Activated CD8-positive, alpha-beta memory T cell treated with anti-CD3 and anti-CD28 coated beads, Interleukin-2, amount 50 U/mL, for 24 hours (primary cell): ENCODE results near the gene CHMP5.
A peak's percentile ranks its signal among the peaks of the same experiment; 100 is the strongest.

Experiments
- DNase-seq: peaks from one replicate; pipeline ENCODE4 v3.0.0-alpha.2; 2020; ENCODE audit errors: extremely low read depth

The CHMP5 gene

DNA sequence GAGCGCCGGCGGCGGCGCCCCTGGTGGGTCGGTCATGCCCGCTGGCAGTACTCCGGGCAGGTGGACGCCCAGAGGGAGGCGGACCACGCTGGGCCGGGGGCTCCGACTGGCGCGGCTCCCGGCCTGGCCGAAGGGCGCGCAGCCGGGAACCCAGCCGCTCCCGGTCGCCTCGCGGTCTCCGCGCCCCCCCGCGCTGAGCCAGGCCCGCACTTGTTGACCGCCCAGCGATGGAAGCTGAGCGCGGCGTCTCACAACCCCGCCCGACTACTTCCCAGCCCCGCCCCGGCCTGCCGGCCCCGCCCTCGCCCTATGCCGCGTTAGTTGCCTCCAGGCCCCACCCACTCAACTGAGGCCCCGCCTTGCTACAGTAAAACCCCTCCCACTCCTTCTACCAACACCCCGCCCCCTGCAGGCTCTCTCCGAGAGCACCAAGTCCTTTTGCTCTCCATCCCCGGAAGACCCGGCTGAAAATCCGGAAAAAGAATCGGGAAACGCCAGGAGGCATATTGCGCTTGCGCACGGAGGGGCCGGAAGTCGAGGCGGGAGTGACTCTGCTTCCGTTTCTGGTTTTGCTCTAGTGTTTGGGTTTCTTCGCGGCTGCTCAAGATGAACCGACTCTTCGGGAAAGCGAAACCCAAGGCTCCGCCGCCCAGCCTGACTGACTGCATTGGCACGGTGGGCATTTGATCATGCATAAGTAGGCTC is at the start of gene CHMP5, which contains the start of gene BAG1:
Gene CHMP5, plus strand, starts transcription at position 577 of the 705 bp plus-strand sequence. Its CDS starts 30 bp downstream, at position 607.
Gene BAG1, minus strand, starts transcription at position 236 of the 705 bp plus-strand sequence.
- DNase-seq: peak; percentile 100

DNA sequence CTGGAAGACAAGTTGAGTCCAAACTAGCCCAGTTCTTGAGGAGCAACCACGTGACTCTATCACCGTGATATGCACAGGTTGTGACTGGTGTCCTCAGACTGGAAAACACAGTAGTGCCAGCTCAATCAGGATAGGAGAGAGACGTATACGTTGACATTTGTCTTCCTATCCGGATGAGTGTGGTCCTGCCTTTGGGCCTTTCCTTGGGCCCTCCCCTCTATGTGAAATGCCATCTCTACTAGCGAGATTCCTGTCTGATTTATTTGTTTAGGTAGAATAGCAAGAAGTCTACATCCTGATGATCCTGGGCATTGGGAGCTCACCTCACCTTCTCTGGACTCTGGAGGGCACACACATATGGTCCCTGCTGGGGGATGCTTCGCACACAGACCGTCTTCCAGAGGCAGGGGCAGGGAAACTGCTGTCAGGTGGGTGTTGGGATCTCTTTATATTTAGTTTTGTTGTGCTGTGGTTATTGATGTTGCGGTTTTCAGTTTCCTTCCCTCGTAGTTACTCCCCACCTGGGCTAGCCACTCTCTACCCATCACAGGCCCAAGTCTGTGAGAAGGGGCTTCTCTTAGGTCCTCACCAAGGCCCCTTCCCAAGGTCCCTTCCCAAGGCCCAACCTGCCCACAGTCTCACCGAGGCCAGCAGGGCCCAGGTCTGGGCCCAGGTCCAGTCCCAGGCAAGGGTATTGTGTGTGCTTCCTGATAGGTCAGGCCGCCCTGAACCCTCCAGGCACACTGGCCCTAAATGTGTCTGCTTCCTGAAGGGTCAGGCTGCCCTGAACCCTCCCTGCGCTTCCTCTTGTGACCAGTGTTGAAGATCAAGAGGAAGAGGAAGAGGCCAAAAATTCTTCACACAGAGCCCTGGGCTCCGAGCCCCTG is 43.9 kb upstream of the CHMP5 start:
- no peak for DNase-seq

DNA sequence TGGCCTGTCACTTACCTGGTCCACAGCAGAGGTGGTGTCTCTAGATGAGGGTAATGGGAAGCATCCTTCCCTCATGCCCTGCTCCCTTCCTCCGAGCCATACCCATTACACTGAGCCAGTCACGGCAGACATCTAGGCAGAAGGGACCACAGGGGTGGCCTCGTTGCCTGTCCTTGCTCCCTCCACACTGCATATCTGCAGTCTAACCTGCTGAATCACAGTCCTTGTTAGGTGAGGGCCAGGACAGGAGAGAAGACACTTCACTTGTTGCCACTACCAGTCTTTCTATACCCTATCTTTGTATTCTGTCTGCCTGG is 43.3 kb upstream of the CHMP5 start:
- DNase-seq: no peak

DNA sequence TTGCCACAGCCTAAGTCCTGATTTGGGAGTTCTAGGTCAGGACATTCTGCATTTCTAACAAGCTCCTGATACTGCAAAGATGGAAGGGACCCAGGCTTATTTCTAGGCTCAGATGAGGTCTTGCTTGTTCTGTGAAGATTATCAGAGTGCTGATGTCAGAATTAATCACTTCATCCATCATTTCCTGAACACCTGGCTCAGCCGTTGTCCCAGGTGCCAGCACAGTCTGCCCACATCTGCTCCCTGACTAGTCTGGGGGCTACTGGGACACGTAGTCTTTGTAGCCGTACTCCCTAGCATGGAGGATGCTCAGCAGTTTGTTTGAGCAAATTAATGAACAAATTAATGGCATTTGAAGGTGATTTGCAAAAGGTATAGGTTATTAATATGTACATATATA is 42.8 kb upstream of the CHMP5 start:
- DNase-seq: no peak

DNA sequence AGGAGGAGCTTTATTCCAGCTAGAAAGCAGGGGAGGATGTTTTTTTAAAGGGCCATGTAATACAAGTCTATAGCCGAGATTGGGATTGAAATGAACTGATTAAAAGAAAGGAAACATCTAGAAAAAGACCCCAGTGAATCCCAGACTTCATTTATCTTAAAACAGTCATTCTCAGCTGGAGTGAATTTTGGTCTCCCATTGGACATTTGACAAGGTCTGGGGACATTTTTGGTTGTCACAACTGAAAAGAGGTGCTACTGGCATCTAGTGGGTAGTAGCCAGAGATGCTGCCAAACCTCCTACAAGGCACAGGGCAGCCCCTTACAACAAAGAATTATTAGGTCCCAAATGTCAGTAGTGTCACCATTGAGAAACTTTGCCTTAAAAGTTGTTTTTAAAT is 41.2 kb upstream of the CHMP5 start:
- DNase-seq: no peak

DNA sequence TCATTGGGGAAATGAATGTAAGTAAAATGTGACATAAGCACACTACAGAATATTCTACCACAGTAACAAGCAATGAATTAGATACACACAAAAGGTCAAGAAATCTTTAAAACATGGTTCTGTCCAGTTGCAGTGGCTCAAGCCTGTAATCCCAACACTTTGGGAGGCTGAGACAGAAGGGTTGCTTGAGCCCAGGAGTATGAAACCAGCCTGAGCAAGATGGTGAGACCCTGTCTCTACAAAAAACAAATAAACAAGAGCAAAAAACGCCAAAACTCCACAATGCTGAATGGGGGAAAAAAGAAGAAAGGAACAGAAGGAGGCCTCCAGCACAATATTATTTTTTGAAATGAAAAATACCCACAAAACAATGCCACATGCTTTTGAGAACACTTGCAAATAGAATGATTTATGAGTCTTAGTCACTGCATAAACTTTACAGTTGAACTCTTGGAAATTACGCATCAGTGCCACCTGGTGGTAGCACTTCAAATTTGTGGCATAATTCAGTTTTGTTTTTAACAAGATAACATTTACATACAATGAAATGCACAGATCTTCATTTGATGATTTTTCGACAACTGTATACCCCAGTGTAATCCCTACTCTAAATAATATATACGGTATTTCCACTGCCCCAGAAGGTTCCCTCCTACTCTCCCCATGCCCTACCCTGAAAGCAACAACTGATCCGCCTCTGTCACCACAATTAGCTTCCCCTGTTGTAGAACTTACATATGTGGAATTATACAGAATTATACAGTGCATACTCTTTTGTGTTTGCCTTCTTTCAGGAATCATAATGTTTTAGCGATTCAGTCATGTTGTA is 39.3 kb upstream of the CHMP5 start:
- peak; percentile 48 for DNase-seq

DNA sequence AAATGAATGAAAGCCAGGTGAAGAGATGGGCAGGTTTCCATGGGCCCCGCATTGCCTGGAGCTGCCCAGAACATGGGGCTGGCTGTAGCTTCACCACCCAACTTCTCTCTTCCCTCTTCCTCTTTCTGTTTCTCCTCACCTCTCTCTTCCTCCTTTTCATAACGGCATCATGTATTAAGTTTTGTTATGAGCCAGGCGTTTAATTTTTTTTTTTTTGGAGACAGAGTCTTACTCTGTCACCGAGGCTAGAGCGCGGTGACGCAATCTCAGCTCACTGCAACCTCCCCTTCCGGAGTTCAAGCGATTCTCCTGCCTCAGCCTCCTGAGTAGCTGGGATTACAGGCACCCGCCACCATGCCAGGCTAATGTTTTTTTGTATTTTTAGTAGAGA is 37.8 kb upstream of the CHMP5 start:
- no peak for DNase-seq

DNA sequence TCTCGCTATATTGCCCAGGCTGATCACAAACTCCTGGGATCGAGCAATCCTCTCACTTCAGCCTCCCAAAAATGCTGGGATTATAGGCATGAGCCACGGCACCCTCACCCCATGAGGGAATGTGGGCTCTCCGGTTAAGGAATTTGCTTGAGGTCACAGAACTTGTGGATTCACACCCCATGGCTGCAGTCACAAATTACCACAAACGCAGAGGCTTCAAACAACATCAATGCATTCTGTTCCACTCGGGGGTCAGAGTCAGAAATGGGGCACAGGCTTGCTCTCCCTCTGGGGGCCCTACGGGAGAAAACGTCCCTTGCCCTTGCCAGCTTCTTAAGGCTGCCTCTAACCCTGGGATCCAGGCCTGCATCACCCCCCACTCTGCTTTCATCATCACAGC is 37.1 kb upstream of the CHMP5 start:
- no peak for DNase-seq

DNA sequence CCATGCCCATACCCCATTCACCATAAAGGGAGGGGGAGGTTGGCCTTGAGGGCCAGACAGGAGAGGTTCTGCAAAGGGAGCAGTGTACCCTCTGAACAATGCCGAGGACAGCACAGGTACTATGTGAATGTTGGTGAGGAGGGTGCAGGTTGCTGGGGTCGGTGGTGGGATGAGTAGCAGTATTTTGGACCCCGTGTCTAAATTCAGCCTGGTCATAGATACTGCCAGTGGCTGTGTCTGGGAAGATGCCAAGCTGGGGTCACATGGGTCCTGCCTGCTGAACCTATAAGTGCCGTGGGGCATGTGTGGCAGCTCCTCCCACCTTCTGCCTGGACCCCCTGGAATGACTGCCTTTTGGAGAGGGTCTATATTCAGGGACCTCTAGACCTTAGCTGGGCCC is 36.2 kb upstream of the CHMP5 start:
- no peak for DNase-seq

DNA sequence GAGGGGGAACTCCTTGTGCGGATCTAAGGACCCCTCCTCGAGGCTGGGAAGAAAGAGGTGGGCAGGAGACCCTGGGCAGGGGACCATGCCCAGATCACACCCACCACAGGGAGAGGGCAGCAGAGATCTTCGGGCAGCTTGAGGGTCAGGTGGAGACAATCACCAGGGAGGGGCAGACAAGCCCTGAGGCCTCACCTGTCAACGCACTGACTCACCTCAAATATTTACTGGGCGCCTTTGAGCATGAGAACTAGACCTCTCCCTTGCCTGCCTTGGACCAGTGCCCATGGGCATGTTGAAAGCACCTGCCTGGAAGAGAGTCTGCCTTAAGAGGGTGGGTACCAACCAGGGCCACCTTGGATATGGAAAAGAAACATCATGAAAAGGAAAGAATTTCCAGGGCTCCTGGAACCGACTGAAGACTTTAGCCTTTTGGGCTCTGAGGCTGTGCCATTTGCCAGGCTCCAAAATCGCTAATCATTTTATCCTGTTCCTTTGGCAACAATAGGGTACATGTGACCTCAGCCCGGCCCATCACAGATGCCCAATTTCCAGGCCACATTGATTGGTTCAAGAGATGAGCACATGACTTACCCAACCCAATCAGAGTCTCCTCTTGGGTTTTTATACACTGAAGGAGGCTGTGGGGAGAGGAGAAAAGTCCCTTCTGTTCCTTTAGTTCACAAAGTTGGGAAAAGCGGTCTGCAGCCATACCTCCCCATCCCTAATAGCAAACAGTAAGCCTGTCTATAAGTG is 35.3 kb upstream of the CHMP5 start:
- no peak for DNase-seq

DNA sequence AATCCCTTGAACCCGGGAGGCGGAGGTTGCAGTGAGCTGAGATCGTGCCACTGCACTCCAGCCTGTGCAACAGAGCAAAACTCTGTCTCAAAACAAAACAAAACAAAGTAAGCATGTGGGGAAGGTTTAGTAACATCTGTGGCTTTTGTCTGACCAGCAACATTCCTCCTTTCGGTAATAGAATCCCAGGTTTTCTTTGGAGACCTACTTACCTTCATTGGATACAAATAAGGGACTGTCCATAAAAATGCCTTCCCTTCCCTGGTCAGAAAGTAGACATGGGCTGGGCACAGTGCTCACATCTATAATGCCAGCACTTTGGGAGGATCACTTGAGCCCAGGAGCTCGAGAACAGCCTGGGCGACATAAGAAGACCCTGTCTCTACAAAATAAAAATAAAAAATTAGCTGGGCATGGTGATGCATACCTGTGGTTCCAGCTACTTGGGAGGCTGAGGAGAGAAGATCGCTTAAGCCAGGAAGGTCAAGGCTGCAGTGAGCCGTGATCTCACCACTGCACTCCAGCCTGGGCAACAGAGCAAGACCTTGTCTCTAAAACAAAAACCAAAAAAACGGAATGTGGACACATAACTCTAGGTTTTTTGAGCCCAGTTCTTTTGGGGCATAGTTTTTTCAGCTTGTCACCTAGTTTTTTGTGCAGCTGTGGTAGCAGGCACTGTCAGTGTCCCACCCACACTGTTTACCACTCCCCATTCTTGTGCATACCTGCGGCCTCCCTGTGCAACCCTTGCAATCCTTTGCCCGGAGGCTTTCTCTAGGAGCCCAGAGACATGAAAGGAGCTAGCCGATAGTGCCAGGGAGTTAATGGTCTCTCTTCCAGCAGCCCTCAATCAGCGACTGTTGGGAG is 33.9 kb upstream of the CHMP5 start:
- DNase-seq: no peak

DNA sequence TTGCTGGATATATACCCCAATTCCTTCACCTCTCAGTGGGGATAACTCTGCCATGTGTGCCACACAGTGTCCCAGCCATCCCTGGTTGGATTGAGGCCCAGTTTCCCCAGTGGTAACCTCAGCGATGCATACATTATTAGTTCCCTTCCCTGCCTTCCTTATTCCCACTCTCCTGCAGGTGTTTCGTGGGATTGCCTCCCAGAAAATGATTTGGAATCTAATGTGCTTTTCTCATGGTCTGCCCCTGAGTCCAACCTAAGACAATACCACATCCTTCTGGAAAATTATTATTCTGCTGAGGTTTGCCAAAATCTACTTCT is 33.3 kb upstream of the CHMP5 start:
- DNase-seq: no peak

DNA sequence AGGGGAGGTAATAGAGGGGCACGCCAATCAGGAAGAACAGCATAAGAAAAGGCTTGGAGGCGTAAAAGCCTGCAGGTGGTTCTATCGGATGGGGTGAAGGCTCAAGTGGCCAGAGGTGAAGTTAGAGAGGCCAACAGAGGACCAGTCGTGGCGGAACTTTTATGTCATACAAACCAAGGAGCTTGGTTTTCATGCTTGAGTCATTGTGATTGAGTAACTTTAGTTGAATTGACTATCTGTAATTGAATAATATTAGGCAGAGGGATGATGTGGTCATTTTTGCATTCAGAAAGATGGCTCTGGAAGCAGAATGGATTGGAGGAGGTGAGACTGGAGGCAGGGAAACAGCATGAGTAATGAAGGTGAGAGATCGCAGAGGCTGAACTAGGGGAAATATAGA is 32.0 kb upstream of the CHMP5 start:
- DNase-seq: no peak

DNA sequence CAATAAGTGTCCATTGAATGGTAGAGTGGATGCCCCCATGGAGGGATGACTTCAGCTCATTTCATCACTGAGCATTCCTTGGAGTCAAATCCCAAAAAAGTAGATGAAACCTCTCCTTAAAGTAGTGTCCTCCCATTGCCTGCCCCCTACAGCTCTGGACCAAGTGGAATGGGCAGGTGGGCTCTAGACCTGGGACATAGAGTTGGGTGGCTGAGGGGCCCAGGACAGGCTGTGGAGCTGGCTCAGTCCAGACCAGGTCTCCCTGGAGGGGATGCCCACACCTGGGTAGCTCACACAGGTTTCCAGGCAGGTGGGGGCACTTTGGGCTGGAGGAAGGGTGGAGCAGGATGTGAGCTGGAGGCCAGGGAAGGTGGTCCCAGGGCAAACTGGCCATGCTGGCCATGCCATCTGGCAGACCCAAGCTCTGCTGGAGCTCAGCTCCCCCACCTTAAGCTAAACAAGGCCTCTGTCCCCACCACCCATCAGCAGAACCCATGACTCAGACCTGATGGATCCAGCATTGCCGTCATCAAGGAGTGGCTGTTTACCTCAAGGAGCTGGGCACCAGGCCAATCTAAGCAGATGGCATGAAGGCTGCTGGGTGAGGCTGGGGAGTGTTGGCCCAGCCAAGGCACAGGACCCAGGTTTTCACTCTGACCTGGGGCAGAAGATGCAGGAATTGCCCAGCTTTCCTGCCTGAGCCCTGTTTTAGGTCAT is 31.1 kb upstream of the CHMP5 start:
- DNase-seq: no peak

DNA sequence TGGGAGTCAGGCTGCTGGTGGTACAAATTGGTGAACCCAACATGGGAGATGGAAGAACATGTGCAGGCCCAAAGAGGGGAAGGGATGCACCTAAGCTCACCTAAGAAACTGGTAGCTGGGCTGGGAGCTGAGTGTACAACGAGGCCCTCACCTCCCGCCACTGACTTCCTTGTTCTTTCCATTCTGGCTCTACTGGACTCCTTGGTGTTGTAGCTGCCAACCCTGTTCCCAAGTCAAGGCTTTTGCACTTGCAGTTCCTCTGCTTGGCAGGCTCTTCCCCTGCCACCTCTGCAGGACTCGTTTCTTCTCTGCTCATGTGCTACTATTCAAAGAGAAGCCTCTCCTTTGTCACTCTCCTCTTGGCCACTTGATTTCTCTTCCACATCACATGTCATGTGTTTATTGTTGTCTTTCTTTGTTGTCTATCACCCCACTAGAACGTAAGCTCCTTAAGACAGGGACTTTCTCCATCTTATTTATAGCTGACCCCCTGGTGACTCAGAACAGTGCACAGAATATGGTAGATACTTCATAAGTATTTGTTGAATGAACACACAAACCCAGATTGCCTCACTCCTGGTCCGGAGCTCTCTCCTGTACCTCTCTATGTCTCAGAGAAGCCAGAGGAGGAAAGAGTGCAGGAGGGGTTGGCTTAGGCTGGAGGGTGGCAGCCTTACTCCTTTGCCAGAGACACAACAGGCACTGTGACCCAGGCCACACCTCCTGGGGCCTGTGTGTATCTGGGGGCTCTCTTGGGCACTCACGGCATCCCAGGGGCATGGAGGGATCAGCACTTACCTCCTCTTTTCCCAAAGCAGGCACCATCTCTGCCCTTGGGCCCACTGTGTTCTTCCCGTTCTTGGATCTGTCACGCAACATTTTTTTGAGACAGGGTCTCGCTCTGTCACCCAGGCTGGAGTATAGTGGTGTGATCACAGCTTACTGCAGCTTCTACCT is 30.1 kb upstream of the CHMP5 start:
- no peak for DNase-seq

DNA sequence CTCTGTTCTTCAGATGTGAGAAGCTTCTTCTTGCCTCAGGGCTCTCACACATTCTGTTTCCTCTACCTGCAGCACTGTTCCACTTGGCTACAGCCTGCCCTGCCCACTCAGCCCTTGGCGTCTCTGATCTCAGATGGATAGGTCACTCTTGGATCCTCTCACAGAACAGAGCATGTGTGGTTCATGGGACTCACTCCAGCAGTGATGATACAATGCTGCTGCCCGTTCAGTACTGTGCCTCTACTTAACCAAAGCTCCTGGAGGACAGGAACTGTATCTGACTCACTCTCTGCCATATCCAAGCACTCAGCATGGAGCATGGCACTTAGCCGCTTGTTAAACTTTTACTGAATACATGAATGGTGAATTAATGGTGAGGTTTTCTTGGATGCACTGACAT is 28.3 kb upstream of the CHMP5 start:
- DNase-seq: no peak

DNA sequence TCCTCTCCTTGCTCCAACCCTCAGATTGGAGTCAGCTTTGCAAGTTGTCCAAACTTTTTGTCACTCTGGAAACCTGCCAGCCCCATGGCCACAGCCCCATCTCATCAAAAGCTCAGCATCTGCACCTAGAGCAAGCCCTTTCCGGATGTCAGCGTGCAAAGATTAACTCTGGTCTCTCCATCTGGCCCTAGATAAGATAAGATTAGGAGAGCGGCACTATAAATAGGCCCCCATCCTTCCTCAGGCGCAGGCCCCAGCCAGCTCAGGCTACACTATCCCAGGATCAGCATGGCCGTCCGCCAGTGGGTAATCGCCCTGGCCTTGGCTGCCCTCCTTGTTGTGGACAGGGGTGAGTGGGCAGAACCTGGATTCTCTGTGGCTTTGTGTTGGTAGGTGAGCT is 24.9 kb upstream of the CHMP5 start, which contains the start of gene SPINK4:
Gene SPINK4, plus strand, starts transcription at position 247 of the 400 bp plus-strand sequence. Its CDS starts 42 bp downstream, at position 289.
- no peak for DNase-seq

DNA sequence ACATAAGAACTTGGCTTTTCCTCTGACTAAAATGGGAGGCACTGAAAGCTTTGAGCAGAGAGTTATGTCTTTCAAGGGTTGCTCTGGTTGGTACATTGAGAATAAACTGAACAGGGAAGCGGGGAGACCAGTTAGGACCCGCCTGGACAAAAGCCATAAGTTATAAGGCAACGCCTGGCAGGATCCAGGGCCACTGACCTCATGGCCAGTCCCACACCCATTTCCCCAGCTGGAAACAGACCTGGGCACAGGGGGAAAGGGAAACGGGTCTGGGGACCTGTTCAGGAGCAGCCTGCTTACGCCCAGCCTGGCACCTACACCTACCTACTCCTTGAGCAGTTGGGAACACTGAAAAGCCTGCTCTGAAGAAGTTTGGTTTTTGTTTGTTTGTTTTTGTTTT is 23.6 kb upstream of the CHMP5 start:
- DNase-seq: no peak

DNA sequence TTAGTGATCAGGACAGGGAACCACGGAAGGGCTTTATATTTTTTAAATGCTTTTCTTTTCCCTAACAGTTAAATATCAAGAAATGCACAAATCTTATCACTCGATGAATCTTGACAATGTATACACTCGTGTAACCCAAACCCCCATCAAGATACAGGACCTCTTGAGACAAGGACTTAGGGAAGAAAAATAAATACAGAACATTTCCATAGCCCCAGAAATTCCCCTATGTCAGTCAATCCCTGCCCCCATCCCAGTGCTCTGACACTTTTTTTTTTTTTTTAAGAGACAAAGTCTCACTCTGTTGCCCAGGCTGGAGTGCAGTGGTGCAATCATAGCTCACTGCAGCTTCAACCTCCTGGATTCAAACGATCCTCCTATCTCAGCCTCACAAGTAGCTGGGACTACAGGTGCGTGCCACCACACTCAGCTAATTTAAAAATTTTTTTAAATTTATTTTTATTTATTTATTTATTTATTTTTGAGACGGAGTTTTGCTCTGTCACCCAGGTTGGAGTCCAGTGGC is 22.2 kb upstream of the CHMP5 start:
- no peak for DNase-seq
